BJ (cell line): ENCODE results near the gene RITA1. TPM values are rescaled to one million over a fixed set of nuclear protein-coding genes. Genes with fewer than 3 reads are reported as not detected.

Source experiments
- CTCF ChIA-PET: fragments of 350-600 bp; formaldehyde crosslinking; extraction: SDS; loops from one replicate; lab custom pipeline; 2021; ENCODE audit warnings: antibody characterized with exemption, inconsistent platforms; lab: Yijun Ruan, JAX
- POLR2A ChIA-PET: fragments of 300-600 bp; sonication (Branson Sonifier 250); formaldehyde crosslinking; extraction: SDS; loops from one replicate; lab custom pipeline; 2021; ENCODE audit warnings: antibody characterized with exemption; lab: Charles Lee
- DNase-seq: peaks from one replicate; pipeline ENCODE4 v3.0.0-alpha.2; 2011; ENCODE audit warnings: low read depth
- H3K27me3 ChIP-seq: 2 replicates; pipeline ENCODE4 v1.6.0; 2011; ENCODE audit warnings: low read length; ENCODE audit not compliant: control insufficient read depth, insufficient read depth
- H3K36me3 ChIP-seq: 2 replicates; pipeline ENCODE4 v1.5.1; 2011; ENCODE audit warnings: low read length; ENCODE audit not compliant: control insufficient read depth, insufficient read depth
- H3K4me3 ChIP-seq: 2 replicates; pipeline ENCODE4 v1.5.1; 2011; ENCODE audit warnings: low read depth, mild to moderate bottlenecking, control low read depth, low read length
- polyA plus RNA-seq: library from polyadenylated mRNA; depleted of rRNA; stranded (reverse); fragments of >200 nt; gene quantifications from 2 replicates; pipeline ENCODE4 v1.2.3, GENCODE V29; 2011
- TF ChIP-seq, protein P1 (sequence below): IDR thresholded peaks from 2 replicates; pipeline ENCODE4 v1.5.1; 2011; ENCODE audit warnings: low read depth, mild to moderate bottlenecking, control low read depth, inconsistent platforms, low read length, moderate library complexity; ENCODE audit not compliant: insufficient read depth

Gene RITA1
- polyA plus RNA-seq, 1 experiment: 19.4 TPM

GRCh38 chr12:113165521-113166450 is 19.7 kb upstream of the RITA1 start:
- Histone ChIP-seq H3K4me3 (no peak overlapping the region), H3K36me3 (peaks cover 46% of the 10 kb centered on the region), H3K27me3 (no peaks in the 10 kb centered on the region)
- ChIA-PET CTCF (interaction anchor here (0.6 to 2.4 kb wide), 3 partner anchors 8 to 16 kb away, joined by 4 to 19 read pairs (median 4); no protein-coding TSS in a partner anchor), POLR2A (interaction anchor here (0.6 kb wide), 1 partner anchor 180 kb away, joined by 10 read pairs; no protein-coding TSS in a partner anchor)
- TF ChIP-seq, protein P1, sequence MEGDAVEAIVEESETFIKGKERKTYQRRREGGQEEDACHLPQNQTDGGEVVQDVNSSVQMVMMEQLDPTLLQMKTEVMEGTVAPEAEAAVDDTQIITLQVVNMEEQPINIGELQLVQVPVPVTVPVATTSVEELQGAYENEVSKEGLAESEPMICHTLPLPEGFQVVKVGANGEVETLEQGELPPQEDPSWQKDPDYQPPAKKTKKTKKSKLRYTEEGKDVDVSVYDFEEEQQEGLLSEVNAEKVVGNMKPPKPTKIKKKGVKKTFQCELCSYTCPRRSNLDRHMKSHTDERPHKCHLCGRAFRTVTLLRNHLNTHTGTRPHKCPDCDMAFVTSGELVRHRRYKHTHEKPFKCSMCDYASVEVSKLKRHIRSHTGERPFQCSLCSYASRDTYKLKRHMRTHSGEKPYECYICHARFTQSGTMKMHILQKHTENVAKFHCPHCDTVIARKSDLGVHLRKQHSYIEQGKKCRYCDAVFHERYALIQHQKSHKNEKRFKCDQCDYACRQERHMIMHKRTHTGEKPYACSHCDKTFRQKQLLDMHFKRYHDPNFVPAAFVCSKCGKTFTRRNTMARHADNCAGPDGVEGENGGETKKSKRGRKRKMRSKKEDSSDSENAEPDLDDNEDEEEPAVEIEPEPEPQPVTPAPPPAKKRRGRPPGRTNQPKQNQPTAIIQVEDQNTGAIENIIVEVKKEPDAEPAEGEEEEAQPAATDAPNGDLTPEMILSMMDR: no peak
- no peak for DNase-seq

- POLR2A ChIA-PET: no interaction called here
Measured at GRCh38 chr12:113167868-113168267, 17.7 kb upstream of the RITA1 start.

DNA sequence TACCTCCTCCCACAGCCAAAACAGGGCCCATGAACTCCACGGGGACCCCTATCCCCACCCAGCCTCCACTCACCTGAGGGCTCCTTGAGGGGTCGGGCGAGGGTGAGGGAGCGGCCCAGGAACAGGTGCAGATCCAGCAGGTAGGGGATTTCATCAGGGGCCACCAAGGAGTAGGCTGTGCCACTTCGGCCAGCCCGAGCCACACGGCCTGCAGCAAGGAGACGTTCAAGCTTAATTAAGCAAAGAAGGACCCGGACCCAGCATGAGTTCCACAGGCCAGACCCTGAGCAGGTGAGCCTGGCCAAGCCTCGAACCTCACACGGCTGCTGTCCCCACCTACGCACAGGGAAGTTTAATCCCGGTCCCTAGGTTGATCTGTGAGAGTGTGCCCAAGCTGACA is 15.8 kb upstream of the RITA1 start:
- no peak for DNase-seq
- Histone ChIP-seq H3K36me3 (peaks cover 46% of the 10 kb centered on the region), H3K4me3 (no peak overlapping the region), H3K27me3 (no peaks in the 10 kb centered on the region)
- ChIA-PET CTCF (interaction anchor here (0.7 to 1.4 kb wide), 3 partner anchors 71 to 177 kb away, joined by 3 read pairs; no protein-coding TSS in a partner anchor), POLR2A (no interaction called here)
- TF ChIP-seq, protein P1: no peak

More at GRCh38 chr12:113167868-113168267, 17.7 kb upstream of the RITA1 start:
- Histone ChIP-seq H3K27me3 (no peaks in the 10 kb centered on the region), H3K36me3 (peaks cover 51% of the 10 kb centered on the region), H3K4me3 (no peak overlapping the region)
- CTCF ChIA-PET: interaction anchor here (0.9 kb wide), 1 partner anchor 30 kb away, joined by 4 read pairs; no protein-coding TSS in a partner anchor
- TF ChIP-seq, protein P1: no peak
- no peak for DNase-seq

- ChIA-PET CTCF (interaction anchor here (0.7 to 2.1 kb wide), 3 partner anchors 71 to 163 kb away, joined by 3 to 10 read pairs (median 3); no protein-coding TSS in a partner anchor), POLR2A (no interaction called here)
- no peak for DNase-seq
- H3K4me3 ChIP-seq: no peak overlapping the region
- H3K36me3 ChIP-seq: peaks cover 43% of the 10 kb centered on the region
- H3K27me3 ChIP-seq: no peaks in the 10 kb centered on the region
- TF ChIP-seq, protein P1: no peak
Measured at GRCh38 chr12:113170457-113170856, 15.1 kb upstream of the RITA1 start.

DNA sequence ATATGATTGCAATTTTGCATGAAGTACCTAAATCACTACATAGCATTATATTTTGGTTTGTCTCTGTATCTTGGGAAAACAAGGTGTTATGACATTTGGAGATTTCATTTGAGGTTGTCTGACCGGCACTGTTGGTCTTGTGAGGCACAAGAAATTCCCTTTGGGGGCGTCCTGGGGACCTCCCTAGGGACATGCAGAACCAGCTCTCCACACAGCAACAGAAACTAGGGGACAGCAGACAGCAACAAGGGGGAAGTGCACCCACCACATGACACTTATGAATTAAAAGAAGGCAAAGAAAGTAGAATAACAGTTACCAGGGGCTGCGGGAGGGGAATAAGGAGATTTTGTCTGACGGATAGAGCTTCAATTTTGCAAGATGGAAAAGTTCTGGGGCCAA is 14.6 kb upstream of the RITA1 start:
- ChIA-PET CTCF (interaction anchor here (2.1 to 4.1 kb wide), 2 partner anchors 9 to 122 kb away, joined by 10 to 27 read pairs; no protein-coding TSS in a partner anchor), POLR2A (no interaction called here)
- H3K36me3 ChIP-seq: peaks cover 38% of the 10 kb centered on the region
- TF ChIP-seq, protein P1: no peak
- no peaks in the 10 kb centered on the region for H3K27me3 ChIP-seq
- DNase-seq: no peak
- no peak overlapping the region for H3K4me3 ChIP-seq
